Kidney epithelial cell (primary cell): ENCODE results near the gene SLC37A3. TPM values are rescaled to one million over a fixed set of nuclear protein-coding genes. Genes with fewer than 3 reads are reported as not detected.

Source experiments
- DNase-seq: peaks from one replicate; pipeline ENCODE4 v3.0.0-alpha.2; 2010; ENCODE audit warnings: low read depth
- H3K27me3 ChIP-seq: 2 replicates; pipeline ENCODE4 v1.6.0; 2011; ENCODE audit warnings: low read length; ENCODE audit not compliant: control insufficient read depth, insufficient read depth
- H3K36me3 ChIP-seq: 2 replicates; pipeline ENCODE4 v1.5.1; 2011; ENCODE audit warnings: low read length; ENCODE audit not compliant: control insufficient read depth, insufficient read depth
- H3K4me3 ChIP-seq: 2 replicates; pipeline ENCODE4 v1.5.1; 2011; ENCODE audit warnings: low read depth, mild to moderate bottlenecking, control low read depth, low read length
- CTCF ChIP-seq: IDR thresholded peaks from 2 replicates; pipeline ENCODE4 v1.5.1; 2011; ENCODE audit warnings: mild to moderate bottlenecking, moderate library complexity, low read length, control low read depth, inconsistent platforms; ENCODE audit not compliant: insufficient read depth, poor library complexity, severe bottlenecking
- total RNA-seq: library from RNA; depleted of rRNA; stranded (reverse); fragments of >200 nt; gene quantifications from 2 replicates; pipeline ENCODE4 v1.2.3, GENCODE V29; 2015

The SLC37A3 gene
- total RNA-seq, 1 donor from 2014 or later = 34.7 TPM

GRCh38 chr7:140439359-140439758, 41.0 kb upstream of the SLC37A3 start:
- no peak for TF ChIP-seq CTCF
- H3K36me3 ChIP-seq = no peaks in the 10 kb centered on the region
- H3K4me3 ChIP-seq = no peak overlapping the region
- no peak for DNase-seq
- peaks cover 7% of the 10 kb centered on the region for H3K27me3 ChIP-seq

- DNase-seq = no peak
- H3K27me3 ChIP-seq = peaks cover 7% of the 10 kb centered on the region
- H3K4me3 ChIP-seq = no peak overlapping the region
- H3K36me3 ChIP-seq = no peaks in the 10 kb centered on the region
- TF ChIP-seq CTCF = no peak
These were observed 37.0 kb upstream of the SLC37A3 start for GRCh38 chr7:140435252-140435895.

GRCh38 chr7:140433396-140433795, 35.1 kb upstream of the SLC37A3 start:
- no peak for TF ChIP-seq CTCF
- no peak for DNase-seq

GRCh38 chr7:140426130-140426529, 27.8 kb upstream of the SLC37A3 start:
- no peak for TF ChIP-seq CTCF
- DNase-seq = no peak
- Histone ChIP-seq H3K36me3 (no peaks in the 10 kb centered on the region), H3K4me3 (no peak overlapping the region), H3K27me3 (peaks cover 3% of the 10 kb centered on the region)

More at GRCh38 chr7:140433396-140433795, 35.1 kb upstream of the SLC37A3 start:
- Histone ChIP-seq H3K4me3 (no peak overlapping the region), H3K36me3 (no peaks in the 10 kb centered on the region), H3K27me3 (peaks cover 10% of the 10 kb centered on the region)

- H3K4me3 ChIP-seq = no peak overlapping the region
- no peak for DNase-seq
- TF ChIP-seq CTCF = no peak
These were observed 27.4 kb upstream of the SLC37A3 start for GRCh38 chr7:140425718-140426117.

GRCh38 chr7:140423501-140423900, 25.2 kb upstream of the SLC37A3 start:
- no peak for TF ChIP-seq CTCF
- H3K4me3 ChIP-seq = no peak overlapping the region
- no peak for DNase-seq
- H3K36me3 ChIP-seq = no peaks in the 10 kb centered on the region
- no peaks in the 10 kb centered on the region for H3K27me3 ChIP-seq

More at GRCh38 chr7:140425718-140426117, 27.4 kb upstream of the SLC37A3 start:
- peaks cover 3% of the 10 kb centered on the region for H3K27me3 ChIP-seq
- no peaks in the 10 kb centered on the region for H3K36me3 ChIP-seq
